ENCODE results near the gene TLR1. TPM values are rescaled to one million over a fixed set of nuclear protein-coding genes. Genes with fewer than 3 reads are reported as not detected.
A peak's percentile ranks its signal among the peaks of the same experiment; 100 is the strongest.
"Not testable (repeated sequence)": the region's sequence is repeated elsewhere in the genome, so short reads cannot be mapped to it uniquely, and the experiment has no call there.

TLR1 gene
- total RNA-seq, 1 donor from 2014 or later = 5.3 TPM

GRCh38 chr4:38806251-38806650 lies 1.7 kb upstream of the TLR1 start:
- DNase-seq (ENCODE audit: low read depth in 2 of 2) = not testable (repeated sequence)

GRCh38 chr4:38805530-38806145 lies 1.0 kb upstream of the TLR1 start:
- DNase-seq (ENCODE audit: low read depth in 2 of 2) = peak in 1 of 2 donors; percentile 50

- DNase-seq (ENCODE audit: low read depth in 2 of 2) = peak in 1 of 2 donors; percentile 50
These were observed 548 bp downstream of the TLR1 start for GRCh38 chr4:38803833-38804653.

GRCh38 chr4:38802561-38803355 lies 1.8 kb downstream of the TLR1 start:
- no peak for DNase-seq (ENCODE audit: low read depth in 2 of 2)

GRCh38 chr4:38800961-38801450 lies 3.6 kb downstream of the TLR1 start:
- DNase-seq (ENCODE audit: low read depth in 2 of 2) = no peak

GRCh38 chr4:38800366-38800765 lies 4.2 kb downstream of the TLR1 start:
- no peak for DNase-seq (ENCODE audit: low read depth in 2 of 2)

- no peak for DNase-seq (ENCODE audit: low read depth in 2 of 2)
These were observed 9.5 kb downstream of the TLR1 start for GRCh38 chr4:38795087-38795486.

- DNase-seq (ENCODE audit: low read depth in 2 of 2) = no peak
These were observed 10.5 kb downstream of the TLR1 start for GRCh38 chr4:38794051-38794450.

- no peak for DNase-seq (ENCODE audit: low read depth in 2 of 2)
These were observed 13.6 kb downstream of the TLR1 start for GRCh38 chr4:38791010-38791409.

GRCh38 chr4:38788317-38788716 lies 16.3 kb downstream of the TLR1 start:
- peak in 1 of 2 donors; percentile 61 for DNase-seq (ENCODE audit: low read depth in 2 of 2)

GRCh38 chr4:38787693-38788092 lies 16.9 kb downstream of the TLR1 start:
- DNase-seq (ENCODE audit: low read depth in 2 of 2) = no peak

- no peak for DNase-seq (ENCODE audit: low read depth in 2 of 2)
These were observed 18.6 kb downstream of the TLR1 start for GRCh38 chr4:38785901-38786402.

GRCh38 chr4:38785041-38785790 lies 19.4 kb downstream of the TLR1 start:
- DNase-seq (ENCODE audit: low read depth in 2 of 2) = no peak

GRCh38 chr4:38784141-38784540 lies 20.4 kb downstream of the TLR1 start:
- no peak for DNase-seq (ENCODE audit: low read depth in 2 of 2)

- no peak for DNase-seq (ENCODE audit: low read depth in 2 of 2)
These were observed 21.5 kb downstream of the TLR1 start for GRCh38 chr4:38783109-38783460.

GRCh38 chr4:38782452-38783108 lies 22.0 kb downstream of the TLR1 start, which contains the start of gene TLR10:
TLR10 (minus strand) TSS chr4:38782990; CDS start chr4:38775590, 7,400 bp downstream.
- peak; percentile 39 to 55 for DNase-seq (ENCODE audit: low read depth in 2 of 2)

- no peak for DNase-seq (ENCODE audit: low read depth in 2 of 2)
These were observed 22.7 kb downstream of the TLR1 start for GRCh38 chr4:38781854-38782261.

GRCh38 chr4:38780833-38781484 lies 23.6 kb downstream of the TLR1 start:
- no peak for DNase-seq (ENCODE audit: low read depth in 2 of 2)

- DNase-seq (ENCODE audit: low read depth in 2 of 2) = no peak
These were observed 24.8 kb downstream of the TLR1 start for GRCh38 chr4:38779790-38780189.

GRCh38 chr4:38777925-38778324 lies 26.7 kb downstream of the TLR1 start:
- not testable (repeated sequence) for DNase-seq (ENCODE audit: low read depth in 2 of 2)
